ENCODE measurements around the gene TMEM150C.
"Not testable (repeated sequence)": the region's sequence is repeated elsewhere in the genome, so short reads cannot be mapped to it uniquely, and the experiment has no call there.

The TMEM150C gene

DNA sequence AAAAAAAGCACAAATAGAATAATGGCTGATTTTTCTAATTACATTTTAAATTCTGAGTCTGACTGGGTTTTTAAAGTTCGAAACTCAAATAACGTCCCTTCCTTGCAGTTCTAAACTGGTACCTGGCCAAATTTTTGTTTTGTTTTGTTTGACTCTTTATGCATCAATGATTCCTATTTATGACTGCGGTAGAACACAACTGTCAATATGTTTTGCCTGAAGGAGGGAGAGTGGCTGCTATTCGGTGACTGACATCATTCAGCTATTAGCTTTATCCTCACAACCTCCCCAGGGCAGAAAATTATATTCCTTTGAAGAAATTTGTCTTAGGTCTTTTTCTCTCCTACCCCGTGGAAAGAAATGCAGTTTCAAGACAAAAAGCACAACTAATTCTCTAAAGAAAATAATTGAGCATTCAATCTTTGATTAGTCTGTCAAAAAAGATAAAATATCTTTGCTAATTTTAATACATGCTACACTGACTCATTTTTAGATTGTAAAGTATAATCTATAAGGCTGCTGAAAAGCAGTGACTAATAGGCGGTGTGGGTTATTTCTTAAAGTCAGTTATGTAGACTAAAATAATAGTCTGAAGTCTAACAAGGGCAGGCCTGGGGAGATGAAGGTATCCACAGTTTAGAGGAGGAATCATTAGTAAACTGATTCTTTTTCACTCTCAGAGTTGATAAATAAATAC, 61.9 kb downstream of the TMEM150C start:
- in situ Hi-C loops (cut with HindIII; ENCODE audit: low pct_unique_long_range_greater_than_20kb, low sequenced_read_pairs): no loop called here
- peak in 1 of 2 experiments; percentile 18 for DNase-seq (ENCODE audit: low read depth in 1 of 2, low spot score in 1 of 2)
- no peak for TF ChIP-seq JUND (IDR thresholded peaks at IDR 0.05; ENCODE audit: low read depth)

DNA sequence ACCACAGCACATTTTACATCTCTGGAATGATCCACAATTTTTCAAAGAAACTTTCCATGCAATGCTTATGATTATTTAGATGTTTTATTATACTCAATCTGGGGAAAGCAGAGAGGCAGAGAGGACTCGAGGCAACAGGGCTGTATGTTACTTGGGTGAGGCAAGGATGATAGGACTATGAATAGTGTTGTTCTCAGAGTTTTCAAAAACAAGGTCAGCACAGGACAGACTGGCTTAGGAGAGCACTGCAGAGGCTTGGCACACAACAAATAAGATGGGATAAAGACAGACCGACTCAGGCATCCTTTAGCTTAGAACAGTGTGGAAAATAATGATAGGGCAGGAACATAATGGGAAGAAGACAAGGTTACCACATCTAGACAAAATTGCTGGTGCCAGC, 65.4 kb downstream of the TMEM150C start:
- no peak for TF ChIP-seq JUND (IDR thresholded peaks at IDR 0.05; ENCODE audit: low read depth)
- in situ Hi-C loops (cut with HindIII; ENCODE audit: low pct_unique_long_range_greater_than_20kb, low sequenced_read_pairs): no loop called here
- no peak for DNase-seq (ENCODE audit: low read depth in 1 of 2, low spot score in 1 of 2)

DNA sequence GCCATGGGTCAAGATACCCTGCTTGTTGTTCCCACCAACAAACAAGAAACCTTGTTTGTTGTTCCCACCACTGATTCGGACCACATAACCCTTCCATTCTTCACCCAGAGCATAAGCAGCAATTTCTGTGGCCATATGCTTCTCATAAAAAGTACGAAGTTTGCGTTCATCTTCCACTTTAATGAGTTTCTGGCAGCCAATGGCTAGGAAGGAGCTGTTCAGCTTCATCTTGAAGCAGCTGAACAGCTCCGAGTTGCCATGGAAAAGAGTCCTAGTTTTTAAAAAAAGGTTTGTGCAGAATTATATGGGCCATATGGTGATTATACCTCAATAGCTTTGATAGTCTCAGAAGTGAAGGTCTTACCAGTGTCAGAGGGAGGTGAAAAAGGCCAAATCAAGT, 66.1 kb downstream of the TMEM150C start:
- no peak for TF ChIP-seq JUND (IDR thresholded peaks at IDR 0.05; ENCODE audit: low read depth)
- no peak for DNase-seq (ENCODE audit: low read depth in 1 of 2, low spot score in 1 of 2)
- in situ Hi-C loops (cut with HindIII; ENCODE audit: low pct_unique_long_range_greater_than_20kb, low sequenced_read_pairs): no loop called here

- no peak for TF ChIP-seq JUND (IDR thresholded peaks at IDR 0.05; ENCODE audit: low read depth)
- in situ Hi-C loops (cut with HindIII; ENCODE audit: low pct_unique_long_range_greater_than_20kb, low sequenced_read_pairs): no loop called here
- DNase-seq (ENCODE audit: low read depth in 1 of 2, low spot score in 1 of 2): no peak
Observed at GRCh38 chr4:82493721-82494425, 67.9 kb downstream of the TMEM150C start.

DNA sequence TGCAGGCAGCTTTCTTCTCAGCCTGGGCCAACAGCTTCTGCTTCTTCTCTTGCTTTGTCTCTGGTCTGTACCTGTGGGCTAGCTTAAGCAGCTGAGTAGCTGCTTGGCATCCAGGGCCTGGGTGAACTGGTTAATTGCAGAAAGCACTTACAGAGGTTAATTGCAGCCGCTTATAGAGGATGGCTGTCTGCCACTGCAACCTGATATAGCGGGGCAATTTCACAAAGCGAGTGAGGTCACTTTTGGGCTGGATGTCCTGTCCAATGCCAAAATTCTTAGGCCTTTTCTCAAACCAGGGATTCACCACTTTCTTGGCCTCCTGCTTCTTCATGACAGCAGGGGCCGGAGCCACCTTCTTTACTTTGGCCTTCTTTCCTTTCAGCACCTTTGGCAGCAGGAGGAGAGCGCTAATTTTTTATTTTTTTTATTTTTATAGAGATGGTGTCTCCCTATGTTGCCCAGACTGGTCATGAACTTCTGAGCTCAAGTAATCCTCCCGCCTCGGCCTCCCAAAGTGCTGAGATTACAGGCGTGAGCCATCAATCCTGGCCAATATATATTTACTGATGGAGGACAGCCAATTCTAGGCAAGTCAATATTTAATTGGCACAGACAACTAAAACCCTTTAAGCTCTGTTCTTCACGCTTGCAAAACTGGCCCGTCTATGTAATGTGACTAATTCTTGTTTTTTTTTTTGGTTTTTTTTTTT, 70.4 kb downstream of the TMEM150C start:
- TF ChIP-seq JUND (IDR thresholded peaks at IDR 0.05; ENCODE audit: low read depth): no peak
- peak in 1 of 2 experiments; percentile 50 for DNase-seq (ENCODE audit: low read depth in 1 of 2, low spot score in 1 of 2)
- in situ Hi-C loops (cut with HindIII; ENCODE audit: low pct_unique_long_range_greater_than_20kb, low sequenced_read_pairs): no loop called here

DNA sequence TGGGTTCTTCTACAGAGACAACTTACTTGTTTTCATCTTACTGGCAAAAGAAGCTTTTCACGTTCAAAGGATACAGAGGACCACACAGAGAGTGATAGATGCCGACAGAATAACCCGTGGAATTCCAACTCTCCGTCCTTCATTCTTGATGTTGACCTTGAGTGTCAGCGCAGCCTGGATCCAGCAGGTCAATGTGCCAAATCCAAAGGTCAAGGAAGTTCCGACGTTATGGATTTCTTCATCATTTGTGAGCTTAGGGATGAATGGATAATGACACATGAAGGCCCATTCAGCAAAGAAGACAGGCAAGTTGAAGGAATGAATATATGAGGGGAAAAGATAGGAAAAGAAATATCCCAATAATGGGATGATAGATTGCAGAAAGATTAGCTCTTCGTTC, 71.8 kb downstream of the TMEM150C start:
- DNase-seq (ENCODE audit: low read depth in 1 of 2, low spot score in 1 of 2): no peak
- in situ Hi-C loops (cut with HindIII; ENCODE audit: low pct_unique_long_range_greater_than_20kb, low sequenced_read_pairs): no loop called here
- no peak for TF ChIP-seq JUND (IDR thresholded peaks at IDR 0.05; ENCODE audit: low read depth)

- no peak for TF ChIP-seq JUND (IDR thresholded peaks at IDR 0.05; ENCODE audit: low read depth)
- in situ Hi-C loops (cut with HindIII; ENCODE audit: low pct_unique_long_range_greater_than_20kb, low sequenced_read_pairs): no loop called here
- no peak for DNase-seq (ENCODE audit: low read depth in 1 of 2, low spot score in 1 of 2)
Observed at GRCh38 chr4:82489076-82489475, 72.7 kb downstream of the TMEM150C start.

GRCh38 chr4:82484996-82485783, 76.6 kb downstream of the TMEM150C start:
- no peak for TF ChIP-seq JUND (IDR thresholded peaks at IDR 0.05; ENCODE audit: low read depth)
- no peak for DNase-seq (ENCODE audit: low read depth in 1 of 2, low spot score in 1 of 2)
- in situ Hi-C loops (cut with HindIII; ENCODE audit: low pct_unique_long_range_greater_than_20kb, low sequenced_read_pairs): no loop called here

DNA sequence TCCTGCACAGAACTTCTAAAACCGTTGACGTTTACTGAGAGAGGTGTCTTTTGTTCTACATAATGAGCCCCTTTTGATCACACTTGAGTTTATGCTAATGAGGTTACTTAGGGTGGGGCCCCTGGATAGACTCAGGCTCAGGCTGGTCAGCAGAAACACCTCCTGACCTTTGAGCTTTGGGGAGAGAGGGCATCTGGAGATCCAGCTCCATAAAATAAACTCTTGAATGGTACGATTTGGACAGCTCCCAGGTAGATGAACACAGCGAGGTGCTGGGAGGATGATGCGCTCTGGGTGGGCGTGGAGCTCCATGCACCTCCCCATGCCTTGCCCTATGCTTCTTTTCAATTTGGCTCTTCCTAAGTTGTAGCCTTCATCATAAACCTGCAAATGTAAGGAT, 79.4 kb downstream of the TMEM150C start:
- no peak for TF ChIP-seq JUND (IDR thresholded peaks at IDR 0.05; ENCODE audit: low read depth)
- no peak for DNase-seq (ENCODE audit: low read depth in 1 of 2, low spot score in 1 of 2)
- in situ Hi-C loops (cut with HindIII; ENCODE audit: low pct_unique_long_range_greater_than_20kb, low sequenced_read_pairs): no loop called here

GRCh38 chr4:82481506-82481840, 80.3 kb downstream of the TMEM150C start:
- no peak for DNase-seq (ENCODE audit: low read depth in 1 of 2, low spot score in 1 of 2)
- TF ChIP-seq JUND (IDR thresholded peaks at IDR 0.05; ENCODE audit: low read depth): no peak
- in situ Hi-C loops (cut with HindIII; ENCODE audit: low pct_unique_long_range_greater_than_20kb, low sequenced_read_pairs): no loop called here

- no peak for DNase-seq (ENCODE audit: low read depth in 1 of 2, low spot score in 1 of 2)
- in situ Hi-C loops (cut with HindIII; ENCODE audit: low pct_unique_long_range_greater_than_20kb, low sequenced_read_pairs): no loop called here
- no peak for TF ChIP-seq JUND (IDR thresholded peaks at IDR 0.05; ENCODE audit: low read depth)
Observed at GRCh38 chr4:82480771-82481505, 80.8 kb downstream of the TMEM150C start.

GRCh38 chr4:82479562-82479961, 82.2 kb downstream of the TMEM150C start:
- TF ChIP-seq JUND (IDR thresholded peaks at IDR 0.05; ENCODE audit: low read depth): no peak
- DNase-seq (ENCODE audit: low read depth in 1 of 2, low spot score in 1 of 2): no peak
- in situ Hi-C loops (cut with HindIII; ENCODE audit: low pct_unique_long_range_greater_than_20kb, low sequenced_read_pairs): no loop called here

- in situ Hi-C loops (cut with HindIII; ENCODE audit: low pct_unique_long_range_greater_than_20kb, low sequenced_read_pairs); DNase-seq (ENCODE audit: low read depth in 1 of 2, low spot score in 1 of 2): not testable (repeated sequence)
Observed at GRCh38 chr4:82477469-82477868, 84.3 kb downstream of the TMEM150C start.

DNA sequence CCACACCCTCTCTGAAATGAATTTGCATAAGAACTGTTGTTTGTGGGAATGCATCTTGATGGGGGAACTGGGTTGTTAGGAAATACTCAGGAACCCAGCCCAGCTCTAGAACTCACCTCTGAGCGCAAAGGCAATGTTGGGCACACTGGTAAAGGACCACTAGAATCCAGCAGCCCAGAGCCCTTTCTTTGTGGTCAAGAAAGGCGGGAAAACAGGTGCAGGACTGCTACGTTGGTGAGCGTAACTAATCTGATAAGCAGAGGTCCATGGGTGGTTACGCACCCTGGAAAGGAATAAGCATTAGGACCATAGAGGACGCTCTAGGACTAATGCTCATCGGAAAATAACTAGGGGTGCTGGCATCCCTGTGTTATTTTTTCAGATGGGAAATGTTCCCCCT, 85.9 kb downstream of the TMEM150C start:
- in situ Hi-C loops (cut with HindIII; ENCODE audit: low pct_unique_long_range_greater_than_20kb, low sequenced_read_pairs); DNase-seq (ENCODE audit: low read depth in 1 of 2, low spot score in 1 of 2): not testable (repeated sequence)

All from T47D (cell line).